Esophagus squamous epithelium (tissue), 4 donors: ENCODE data around the gene GALK2.

Source experiments
- POLR2A ChIP-seq, 4 donors: fragments of 450-650 bp; IDR thresholded peaks; one replicate each; pipeline ENCODE4 v1.6.1; 2017; ENCODE audit warnings: antibody characterized with exemption in 4 of 4, mild to moderate bottlenecking in 4 of 4, moderate library complexity in 3 of 4
- TF ChIP-seq, protein P1 (sequence below), 6 experiments: fragments of 450-650 bp in 4 of 6; fragments of 200-600 bp in 2 of 6; sonication (generic) in 2 of 6; IDR thresholded peaks; one replicate each; pipeline ENCODE4 v1.5.1; 2016 to 2019; ENCODE audit warnings: antibody characterized with exemption in 6 of 6, mild to moderate bottlenecking in 4 of 6, moderate library complexity in 4 of 6

- TF ChIP-seq, protein P1, sequence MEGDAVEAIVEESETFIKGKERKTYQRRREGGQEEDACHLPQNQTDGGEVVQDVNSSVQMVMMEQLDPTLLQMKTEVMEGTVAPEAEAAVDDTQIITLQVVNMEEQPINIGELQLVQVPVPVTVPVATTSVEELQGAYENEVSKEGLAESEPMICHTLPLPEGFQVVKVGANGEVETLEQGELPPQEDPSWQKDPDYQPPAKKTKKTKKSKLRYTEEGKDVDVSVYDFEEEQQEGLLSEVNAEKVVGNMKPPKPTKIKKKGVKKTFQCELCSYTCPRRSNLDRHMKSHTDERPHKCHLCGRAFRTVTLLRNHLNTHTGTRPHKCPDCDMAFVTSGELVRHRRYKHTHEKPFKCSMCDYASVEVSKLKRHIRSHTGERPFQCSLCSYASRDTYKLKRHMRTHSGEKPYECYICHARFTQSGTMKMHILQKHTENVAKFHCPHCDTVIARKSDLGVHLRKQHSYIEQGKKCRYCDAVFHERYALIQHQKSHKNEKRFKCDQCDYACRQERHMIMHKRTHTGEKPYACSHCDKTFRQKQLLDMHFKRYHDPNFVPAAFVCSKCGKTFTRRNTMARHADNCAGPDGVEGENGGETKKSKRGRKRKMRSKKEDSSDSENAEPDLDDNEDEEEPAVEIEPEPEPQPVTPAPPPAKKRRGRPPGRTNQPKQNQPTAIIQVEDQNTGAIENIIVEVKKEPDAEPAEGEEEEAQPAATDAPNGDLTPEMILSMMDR (IDR thresholded peaks at IDR 0.05), result no peak
- TF ChIP-seq POLR2A (IDR thresholded peaks at IDR 0.05), result no peak
Measured at GRCh38 chr15:49148727-49149126, 21.3 kb upstream of the GALK2 start.
